Placental pericyte (primary cell): ENCODE measurements around the gene TANK. TPM values are rescaled to one million over a fixed set of nuclear protein-coding genes. Genes with fewer than 3 reads are reported as not detected.

ENCODE experiments used
- total RNA-seq: library from RNA; depleted of rRNA; stranded (reverse); fragments of >200 nt; gene quantifications from 2 replicates; pipeline ENCODE4 v1.2.3, GENCODE V29; 2012

TANK gene, protein sequence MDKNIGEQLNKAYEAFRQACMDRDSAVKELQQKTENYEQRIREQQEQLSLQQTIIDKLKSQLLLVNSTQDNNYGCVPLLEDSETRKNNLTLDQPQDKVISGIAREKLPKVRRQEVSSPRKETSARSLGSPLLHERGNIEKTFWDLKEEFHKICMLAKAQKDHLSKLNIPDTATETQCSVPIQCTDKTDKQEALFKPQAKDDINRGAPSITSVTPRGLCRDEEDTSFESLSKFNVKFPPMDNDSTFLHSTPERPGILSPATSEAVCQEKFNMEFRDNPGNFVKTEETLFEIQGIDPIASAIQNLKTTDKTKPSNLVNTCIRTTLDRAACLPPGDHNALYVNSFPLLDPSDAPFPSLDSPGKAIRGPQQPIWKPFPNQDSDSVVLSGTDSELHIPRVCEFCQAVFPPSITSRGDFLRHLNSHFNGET
- total RNA-seq: 88.2 and 92.8 TPM in 2 replicates

DNA sequence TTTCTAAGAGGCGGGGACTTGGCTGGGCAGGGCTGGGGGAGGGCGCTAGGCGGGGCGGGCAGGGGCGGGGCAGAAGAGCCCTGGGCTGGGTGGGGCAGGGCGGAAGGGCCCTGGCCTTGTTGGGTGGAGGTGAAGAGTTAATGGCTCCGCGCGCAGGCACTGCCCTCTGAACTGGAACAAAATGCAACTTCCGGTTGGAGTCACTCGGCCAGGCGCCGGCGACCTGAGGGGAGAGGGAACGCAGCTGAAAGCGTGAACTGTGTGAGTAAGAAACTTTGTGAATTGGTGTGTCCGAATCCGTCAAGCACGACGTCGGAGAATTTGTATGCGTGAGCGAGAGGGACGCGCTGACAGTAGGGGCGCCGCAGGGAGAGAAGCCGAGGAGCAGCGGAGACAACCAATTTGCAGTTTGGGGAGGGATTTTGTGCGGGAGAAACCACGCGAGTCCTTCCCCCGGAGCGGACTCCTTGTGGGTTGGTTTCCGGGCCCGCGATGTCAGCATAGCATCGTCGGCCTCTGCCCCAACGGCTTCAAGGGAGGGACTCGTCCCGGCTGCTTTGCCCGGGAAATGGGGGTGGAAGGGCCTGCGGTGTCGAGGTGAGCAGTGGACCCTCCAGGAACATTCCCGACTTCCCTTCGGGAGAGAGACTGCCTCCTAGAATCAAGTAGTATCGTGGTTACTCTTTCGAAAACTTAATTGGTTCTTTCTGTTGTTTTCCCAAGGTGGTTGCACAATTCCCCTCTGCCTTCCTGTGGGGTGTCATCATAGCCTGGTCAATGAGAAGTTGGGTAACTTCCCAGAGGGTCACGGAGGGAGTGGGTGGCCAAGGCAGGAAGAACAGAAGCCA, at the start of gene TANK:
Gene TANK (plus strand): TSS at position 203 of the 848 bp plus-strand sequence. CDS start 19,235 bp downstream, outside the sequence.

Other genes starting within 250 kb of the TANK start
- gene PSMD14, start 148.0 kb downstream of the TANK start, total RNA-seq: 77.3 and 156 TPM in 2 replicates